Erythroblast (primary cell): ENCODE data around the gene OTOP3.

Experiments
- GATA1 ChIP-seq: IDR thresholded peaks from 2 replicates; pipeline ENCODE4 v1.6.1; 2011; ENCODE audit warnings: low read depth, mild to moderate bottlenecking, control low read depth, low read length, moderate library complexity
- POLR2A ChIP-seq: IDR thresholded peaks from 2 replicates; pipeline ENCODE4 v1.6.1; 2011; ENCODE audit warnings: mild to moderate bottlenecking, low read length

DNA sequence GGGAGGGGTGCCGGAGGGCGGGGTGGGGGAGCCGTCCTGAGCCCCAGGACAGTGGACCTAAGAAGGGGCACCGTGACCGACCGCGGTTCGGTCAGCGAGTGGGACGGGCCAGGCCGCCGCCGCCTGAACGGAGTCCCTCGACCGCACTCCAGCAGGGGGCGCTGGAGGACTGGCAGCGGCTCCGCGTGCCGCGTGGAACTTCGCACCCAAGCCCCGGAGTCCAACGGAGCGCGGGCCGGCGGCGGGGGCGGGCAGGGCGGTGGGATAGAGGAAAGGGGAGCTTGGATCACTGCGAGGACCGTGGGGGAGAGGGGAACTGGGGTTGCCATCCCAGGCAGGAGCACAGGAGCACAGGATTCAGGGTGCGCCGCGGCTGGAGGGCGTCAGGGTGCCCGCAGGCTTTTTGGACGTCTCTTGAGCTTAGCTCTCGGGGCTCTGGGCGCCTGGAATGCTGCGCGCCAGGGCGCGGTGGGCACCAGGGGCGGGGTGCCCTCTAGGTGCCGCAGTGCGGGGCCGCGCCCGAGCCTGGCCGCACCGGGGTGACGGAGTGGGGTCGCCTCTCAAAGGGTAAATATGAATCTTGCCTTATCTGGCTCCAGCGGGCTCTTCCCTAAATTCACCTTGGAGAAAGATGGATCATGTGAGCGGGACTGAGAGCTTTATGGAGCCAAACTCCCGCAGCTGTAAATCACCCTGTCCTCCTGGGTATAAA lies 12.0 kb upstream of the OTOP3 start:
- TF ChIP-seq POLR2A (no peak), GATA1 (no peak)
